HG03159 (cell line): Measurements from ENCODE around the gene MRPL43.
"Not testable (repeated sequence)": the region's sequence is repeated elsewhere in the genome, so short reads cannot be mapped to it uniquely, and the experiment has no call there.

Experiments used
- ATAC-seq: cut with Tn5 transposase; IDR thresholded peaks from one replicate; pipeline ENCODE4 v1.9.1; 2021; ENCODE audit warnings: mild to moderate bottlenecking, moderate library complexity; ENCODE audit not compliant: unreplicated experiment

Gene MRPL43

DNA sequence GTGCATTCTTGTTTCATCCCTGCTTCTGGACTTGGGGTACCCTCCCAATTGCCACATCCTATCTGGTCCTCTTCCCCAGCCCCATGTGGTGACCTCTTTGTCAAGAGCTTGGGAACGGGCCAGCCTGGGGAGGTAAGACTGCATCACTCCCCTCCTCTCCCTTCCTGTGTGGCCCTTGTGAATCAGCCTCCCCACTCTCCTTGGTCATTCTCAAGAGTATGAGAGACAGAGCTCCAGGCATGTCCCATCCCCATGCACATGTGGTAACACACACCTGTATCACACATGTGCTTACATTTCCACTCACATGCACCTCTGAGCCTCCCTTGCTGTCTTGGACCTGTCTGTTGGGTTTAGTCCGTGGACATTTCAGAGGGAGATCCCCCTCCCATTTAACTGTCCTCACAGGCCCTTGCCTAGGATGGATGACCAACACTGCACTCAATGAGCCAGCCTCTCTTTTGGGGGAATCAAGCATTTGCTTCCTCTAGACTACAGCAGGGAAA lies 2.6 kb downstream of the MRPL43 start:
- no peak for ATAC-seq

DNA sequence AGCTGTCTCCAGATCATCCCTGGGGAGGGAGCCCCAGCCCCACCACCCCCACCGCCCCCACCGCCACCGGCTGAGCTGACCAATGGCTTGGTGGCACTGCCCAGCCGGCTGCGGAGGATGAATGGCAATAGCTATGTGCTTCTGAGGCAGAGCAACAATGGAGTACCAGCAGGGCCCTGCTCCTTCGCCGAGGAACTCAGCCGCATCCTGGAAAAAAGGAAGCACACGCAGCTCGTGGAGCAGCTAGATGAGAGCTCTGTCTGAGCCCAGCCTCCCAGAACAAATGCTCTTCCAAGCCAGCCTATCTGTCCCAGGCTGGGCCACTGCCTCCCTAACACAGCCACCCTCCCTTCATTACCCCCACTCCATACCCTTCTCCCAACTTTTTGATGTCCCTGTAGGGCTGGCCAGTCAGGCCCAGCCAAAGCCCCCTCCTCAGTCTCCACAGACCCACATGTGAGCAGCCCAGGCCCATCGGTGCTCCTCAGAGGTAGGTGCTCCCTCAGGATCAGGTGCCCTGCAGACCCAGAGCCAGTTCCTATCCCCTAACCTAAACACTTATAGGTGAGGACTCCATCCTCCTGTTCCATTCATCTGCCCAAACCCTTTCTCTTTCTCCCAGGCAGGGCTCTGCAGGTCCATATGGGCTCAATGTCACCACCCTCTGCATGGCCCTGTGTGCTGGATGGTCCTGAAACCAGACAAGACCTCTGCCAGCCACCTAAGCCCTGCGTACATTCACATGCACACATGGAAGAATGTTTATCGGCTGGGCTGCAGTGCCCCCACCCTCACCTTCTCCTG lies 3.2 kb downstream of the MRPL43 start:
- no peak for ATAC-seq

DNA sequence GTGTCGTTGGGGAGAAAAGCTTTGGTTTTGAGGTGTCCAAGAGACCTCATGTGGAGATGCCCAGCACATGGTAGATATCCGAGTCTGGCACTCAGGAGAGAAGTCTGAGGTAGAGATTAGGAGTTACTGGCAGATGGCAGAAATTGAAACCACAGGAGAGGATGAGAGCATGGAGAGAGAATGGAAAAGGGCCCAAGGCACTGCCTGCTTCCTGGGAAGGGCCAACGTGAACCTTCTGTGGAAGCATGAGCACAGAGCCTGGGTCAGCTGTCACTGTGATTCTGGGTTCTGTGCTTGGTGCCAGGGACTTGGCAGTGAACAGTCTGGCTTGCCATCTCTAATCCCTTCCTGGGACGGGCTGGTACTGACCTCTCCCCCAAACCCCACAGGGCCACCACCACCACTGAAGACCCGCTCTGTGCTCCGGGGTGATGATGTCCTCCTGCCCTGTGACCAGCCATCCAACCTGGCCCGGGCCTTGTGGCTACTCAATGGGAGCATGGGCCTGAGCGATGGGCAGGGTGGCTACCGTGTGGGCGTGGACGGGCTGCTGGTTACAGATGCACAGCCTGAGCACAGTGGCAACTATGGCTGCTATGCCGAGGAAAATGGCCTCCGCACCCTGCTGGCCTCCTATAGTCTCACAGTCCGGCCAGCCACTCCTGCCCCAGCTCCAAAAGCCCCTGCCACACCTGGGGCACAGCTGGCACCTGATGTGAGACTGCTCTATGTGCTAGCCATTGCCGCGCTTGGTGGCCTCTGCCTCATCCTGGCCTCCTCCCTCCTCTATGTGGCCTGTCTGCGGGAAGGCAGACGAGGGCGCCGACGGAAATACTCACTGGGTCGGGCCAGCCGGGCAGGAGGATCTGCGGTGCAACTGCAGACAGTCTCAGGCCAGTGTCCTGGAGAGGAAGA lies 4.1 kb downstream of the MRPL43 start:
- ATAC-seq, result no peak

DNA sequence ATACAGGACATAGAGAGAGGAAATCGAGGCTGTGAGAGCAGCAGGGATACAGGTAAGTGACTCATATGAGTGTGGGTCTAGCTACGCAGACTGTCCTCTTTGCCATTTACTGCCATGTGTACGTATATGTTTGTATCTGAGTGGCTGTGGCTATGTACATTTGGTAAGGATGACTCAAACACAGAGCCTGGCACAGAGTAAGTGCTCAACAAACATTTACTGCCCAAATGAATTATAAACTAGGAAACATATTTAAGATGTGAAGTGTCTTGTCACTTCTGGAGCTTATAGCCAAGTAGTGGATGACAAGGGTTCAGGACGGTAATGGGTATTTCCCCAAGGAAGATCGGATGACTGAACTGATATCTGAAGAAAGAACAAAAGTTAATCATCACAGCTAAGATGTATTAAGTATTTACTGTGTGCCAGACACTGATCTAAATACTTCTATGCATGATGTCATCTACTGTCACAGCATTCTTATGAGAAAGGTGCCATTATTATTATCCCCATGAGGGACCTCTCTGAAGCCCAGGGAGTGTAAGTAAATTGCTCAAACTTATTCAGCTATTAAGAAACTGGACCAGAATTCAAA lies 6.0 kb downstream of the MRPL43 start:
- no peak for ATAC-seq

DNA sequence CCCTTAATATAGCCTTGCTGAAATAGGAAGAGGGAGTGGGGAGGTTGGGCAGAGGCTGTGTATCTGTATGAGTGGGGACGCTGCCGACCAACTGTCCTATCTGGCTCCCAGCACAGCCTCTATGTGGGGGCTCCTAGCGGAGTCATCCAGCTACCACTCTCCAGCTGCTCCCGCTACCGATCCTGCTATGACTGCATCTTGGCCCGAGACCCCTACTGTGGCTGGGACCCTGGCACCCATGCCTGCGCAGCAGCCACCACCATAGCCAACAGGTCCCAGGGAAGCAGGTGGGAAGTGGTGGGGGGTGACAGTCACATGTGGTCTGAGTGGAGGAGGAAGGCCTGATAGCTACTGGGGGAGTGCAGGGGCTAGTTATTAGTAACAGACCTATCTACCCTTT lies 6.6 kb downstream of the MRPL43 start:
- ATAC-seq, result no peak

DNA sequence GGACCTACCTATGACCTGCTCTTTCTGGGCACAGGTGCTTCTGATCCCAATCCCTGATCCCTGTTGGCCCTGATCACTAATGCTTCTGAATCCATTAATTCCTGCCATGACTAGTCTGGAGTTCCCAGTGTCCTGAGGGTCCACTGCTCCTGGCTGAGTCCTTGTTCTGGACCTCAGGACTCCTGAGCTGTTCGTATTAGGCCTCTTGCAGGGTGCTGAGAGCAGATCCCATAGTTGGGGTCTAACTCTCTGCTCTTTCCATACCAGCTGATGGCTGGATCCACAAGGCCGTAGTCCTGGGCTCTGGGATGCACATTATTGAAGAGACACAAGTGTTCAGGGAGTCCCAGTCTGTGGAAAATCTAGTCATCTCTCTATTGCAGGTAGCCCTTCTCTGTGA lies 7.0 kb downstream of the MRPL43 start:
- ATAC-seq, result no peak

DNA sequence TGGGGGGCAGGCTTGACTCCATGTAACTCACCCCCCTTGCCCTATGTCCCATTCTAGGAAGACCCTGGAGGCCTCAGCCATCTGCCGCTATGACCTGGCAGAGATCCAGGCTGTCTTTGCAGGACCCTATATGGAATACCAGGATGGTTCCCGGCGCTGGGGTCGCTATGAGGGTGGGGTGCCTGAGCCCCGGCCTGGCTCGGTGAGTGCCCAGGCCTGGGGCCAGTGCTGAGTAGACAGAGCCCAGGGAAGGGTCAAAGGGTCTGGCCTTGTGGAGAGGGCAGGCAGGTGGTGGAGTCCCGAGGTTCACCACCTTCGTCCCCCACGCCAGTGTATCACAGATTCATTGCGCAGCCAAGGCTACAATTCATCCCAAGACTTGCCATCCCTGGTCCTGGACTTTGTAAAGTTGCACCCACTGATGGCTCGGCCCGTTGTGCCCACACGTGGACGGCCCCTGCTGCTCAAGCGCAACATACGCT lies 7.5 kb downstream of the MRPL43 start:
- ATAC-seq, result no peak

DNA sequence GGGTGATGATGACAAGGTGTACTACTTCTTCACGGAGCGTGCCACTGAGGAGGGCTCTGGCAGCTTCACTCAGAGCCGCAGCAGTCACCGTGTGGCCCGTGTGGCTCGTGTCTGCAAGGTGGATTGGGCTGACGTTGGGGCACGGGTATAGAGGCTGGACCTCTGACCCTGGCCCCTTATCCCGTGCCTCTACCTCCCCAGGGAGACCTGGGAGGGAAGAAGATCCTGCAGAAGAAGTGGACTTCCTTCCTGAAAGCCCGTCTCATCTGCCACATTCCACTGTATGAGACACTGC lies 8.4 kb downstream of the MRPL43 start:
- no peak for ATAC-seq

DNA sequence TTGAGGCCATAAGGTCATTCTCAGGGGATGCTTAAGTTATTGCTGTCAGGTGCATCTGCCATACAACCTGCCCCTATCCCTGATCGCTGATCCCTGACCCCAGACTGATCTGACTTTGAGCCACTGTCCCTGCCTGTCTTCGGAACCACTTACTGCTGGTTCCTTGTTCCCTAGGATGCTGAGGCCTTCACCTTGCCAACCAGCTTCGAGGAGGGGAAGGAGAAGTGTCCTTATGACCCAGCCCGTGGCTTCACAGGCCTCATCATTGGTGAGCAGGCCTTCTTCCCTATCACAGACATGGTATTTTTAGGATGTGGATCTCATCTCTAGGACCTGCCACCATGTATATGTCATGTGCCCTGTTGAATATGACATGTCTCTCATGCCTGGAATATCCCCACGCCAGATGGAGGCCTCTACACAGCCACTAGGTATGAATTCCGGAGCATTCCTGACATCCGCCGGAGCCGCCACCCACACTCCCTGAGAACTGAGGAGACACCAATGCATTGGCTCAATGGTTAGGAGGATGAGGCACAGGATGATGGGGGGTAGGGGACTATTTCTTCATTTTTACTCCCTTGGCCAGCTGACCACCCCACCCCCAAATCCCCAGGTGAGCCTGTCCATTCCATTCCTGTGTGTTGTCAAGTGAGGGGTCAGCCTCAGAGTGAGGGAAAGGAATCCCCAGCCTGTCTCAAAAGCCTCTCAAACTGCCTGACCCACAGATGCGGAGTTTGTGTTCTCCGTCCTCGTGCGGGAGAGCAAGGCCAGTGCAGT lies 9.0 kb downstream of the MRPL43 start:
- ATAC-seq, result no peak

DNA sequence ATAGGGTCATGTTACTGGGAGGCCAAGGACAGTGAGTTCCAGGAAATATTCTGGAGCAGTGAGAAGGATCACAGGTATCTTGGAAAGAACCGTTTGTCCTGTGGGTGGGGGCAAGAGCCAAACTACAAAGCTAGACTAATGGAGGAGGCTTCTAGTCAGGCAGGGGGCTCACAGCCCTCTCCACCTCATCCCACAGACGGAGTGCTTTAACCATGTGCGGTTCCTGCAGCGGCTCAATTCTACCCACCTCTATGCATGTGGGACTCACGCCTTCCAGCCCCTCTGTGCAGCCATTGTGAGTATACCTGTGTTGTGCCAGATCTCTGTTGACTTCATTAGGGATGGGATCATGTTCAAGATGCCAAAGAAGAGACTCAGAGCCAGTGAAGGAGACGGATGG lies 9.9 kb downstream of the MRPL43 start:
- ATAC-seq, result no peak

DNA sequence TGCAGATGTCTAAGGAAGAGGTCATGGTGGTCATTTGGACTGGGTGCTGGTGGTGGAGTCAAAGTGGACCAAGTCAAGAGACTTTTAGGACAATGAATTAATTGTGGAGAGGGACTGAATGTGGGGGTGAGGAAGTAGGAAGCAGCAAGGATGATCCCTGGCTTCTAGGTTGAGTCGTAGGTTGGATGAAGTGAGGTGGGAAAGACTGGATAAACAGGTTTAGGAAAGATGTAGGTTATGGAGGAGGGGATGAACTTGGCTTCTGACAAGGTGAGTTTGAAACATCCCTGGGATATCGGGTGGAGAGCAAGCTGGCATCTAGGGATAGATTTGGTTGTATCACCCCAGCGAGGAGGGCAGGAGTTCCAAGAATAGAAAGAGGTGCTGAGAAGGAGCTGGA lies 10.4 kb downstream of the MRPL43 start:
- no peak for ATAC-seq

DNA sequence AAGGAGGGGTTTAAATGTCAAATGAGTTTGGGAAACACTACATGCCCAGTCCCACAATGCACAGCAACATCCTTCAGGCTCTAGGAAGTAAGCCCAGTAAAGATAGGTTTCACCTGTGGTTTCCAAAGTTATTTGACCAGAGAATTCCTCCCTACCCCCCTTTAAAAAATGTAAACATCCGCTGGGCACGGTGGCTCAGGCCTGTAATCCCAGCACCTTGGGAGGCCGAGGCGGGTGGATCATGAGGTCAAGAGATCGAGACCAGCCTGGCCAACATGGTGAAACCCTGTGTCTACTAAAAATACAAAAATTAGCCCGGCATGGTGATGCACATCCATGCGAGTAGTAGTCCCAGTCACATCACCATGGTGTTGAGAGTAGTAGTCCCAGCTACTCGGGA lies 11.9 kb downstream of the MRPL43 start:
- not testable (repeated sequence) for ATAC-seq

DNA sequence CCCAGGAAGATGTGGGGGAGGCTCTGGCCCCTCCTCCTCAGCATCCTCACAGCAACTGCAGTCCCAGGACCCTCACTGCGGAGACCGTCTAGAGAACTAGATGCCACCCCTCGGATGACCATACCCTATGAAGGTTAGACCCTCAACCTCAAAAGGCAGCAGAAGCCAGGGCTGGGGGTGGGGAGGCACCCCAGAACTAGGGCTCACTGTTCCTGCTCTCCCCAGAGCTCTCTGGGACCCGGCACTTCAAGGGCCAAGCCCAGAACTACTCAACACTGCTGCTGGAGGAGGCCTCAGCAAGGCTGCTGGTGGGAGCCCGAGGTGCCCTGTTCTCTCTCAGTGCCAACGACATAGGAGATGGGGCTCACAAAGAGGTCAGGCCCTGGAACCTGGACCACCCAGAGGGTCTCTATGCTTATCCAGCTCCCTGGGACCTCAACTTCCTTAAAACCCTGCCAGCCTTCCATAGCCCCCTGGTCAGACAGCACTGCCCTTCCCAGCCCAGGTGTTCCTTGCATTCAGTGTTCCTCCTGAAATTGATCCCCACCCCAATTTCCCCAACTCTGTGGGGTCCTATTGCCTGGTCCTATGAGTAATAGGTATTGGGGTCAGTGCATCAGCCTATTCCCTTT lies 14.3 kb downstream of the MRPL43 start:
- ATAC-seq, result no peak

DNA sequence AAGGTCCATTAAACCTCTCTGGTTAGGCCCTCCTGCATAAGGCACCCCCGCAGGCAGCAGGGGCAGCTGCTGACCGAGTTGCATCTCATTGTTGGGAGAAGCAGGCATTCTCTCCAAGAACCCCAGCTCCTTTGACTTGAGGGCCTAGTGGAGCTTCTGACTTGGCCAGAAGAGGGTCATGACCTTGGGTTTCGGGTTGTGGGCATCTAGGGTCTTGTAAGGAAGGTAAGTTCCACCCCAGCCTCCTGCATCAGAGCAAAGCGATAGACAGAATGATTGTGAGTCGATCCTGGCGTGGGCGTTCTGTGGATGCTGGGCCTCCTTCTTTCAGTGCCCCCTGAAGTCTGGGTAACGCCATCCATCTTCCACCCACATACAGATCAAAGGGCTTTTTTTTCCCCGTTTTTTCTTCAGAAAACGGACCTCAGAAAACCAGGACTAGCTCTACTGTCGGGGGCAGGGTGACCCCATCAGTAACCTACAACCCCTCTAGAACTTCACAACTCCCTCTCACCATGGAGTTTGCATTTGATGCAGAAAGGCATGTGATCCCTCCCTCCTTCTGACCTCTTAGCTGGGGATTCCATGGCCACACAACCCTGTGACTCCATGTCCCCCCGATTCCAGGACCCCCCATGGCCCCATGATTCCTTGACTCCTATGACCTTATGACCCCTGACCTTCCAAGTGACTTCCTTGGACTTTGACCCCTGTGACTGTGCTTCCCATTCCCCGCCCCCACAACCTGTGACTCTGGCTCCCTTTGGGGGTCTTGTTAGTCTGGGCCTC lies 15.0 kb downstream of the MRPL43 start:
- ATAC-seq, result no peak

DNA sequence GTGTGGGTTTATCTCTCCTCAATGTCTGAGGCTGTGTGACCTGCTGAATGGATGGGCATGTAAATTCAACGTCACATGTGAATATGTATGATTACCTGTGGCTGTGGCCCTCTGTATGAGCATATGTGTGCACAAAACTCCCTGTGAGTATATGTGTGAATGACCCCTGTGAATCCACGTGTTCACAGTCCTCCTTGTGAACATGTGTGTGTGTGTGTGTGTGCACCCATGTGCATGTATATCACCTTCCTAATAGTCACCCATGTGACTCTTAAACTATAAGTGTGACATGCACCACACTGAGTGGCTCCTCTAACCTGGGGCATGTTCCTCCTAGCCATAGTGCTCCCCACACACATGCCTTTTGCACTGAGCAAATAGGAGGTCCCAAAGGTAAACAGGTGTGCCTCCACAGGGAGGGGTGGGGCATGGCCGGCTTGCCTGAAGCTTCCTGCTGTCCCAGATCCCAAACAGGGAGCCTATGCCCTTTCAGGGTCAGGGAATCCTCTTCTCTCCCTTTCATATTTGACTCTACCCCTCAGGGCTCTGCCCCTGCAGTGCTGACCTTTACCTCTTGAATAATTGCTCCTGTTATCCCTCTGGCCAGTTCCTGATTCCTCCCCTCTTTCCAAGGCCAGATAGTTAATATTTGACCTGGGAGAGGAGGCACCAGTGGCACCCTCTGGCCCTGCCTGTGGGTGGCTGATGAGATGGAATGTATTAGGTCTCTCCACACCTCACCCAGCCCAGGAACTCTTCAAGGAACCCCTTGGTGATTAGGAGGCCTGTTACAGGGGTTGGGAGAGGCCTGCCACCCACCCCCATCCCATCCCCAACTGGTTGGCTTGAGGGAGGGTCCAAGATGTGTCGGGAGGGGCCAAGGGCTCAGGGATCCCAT lies 16.1 kb downstream of the MRPL43 start:
- ATAC-seq, result no peak

DNA sequence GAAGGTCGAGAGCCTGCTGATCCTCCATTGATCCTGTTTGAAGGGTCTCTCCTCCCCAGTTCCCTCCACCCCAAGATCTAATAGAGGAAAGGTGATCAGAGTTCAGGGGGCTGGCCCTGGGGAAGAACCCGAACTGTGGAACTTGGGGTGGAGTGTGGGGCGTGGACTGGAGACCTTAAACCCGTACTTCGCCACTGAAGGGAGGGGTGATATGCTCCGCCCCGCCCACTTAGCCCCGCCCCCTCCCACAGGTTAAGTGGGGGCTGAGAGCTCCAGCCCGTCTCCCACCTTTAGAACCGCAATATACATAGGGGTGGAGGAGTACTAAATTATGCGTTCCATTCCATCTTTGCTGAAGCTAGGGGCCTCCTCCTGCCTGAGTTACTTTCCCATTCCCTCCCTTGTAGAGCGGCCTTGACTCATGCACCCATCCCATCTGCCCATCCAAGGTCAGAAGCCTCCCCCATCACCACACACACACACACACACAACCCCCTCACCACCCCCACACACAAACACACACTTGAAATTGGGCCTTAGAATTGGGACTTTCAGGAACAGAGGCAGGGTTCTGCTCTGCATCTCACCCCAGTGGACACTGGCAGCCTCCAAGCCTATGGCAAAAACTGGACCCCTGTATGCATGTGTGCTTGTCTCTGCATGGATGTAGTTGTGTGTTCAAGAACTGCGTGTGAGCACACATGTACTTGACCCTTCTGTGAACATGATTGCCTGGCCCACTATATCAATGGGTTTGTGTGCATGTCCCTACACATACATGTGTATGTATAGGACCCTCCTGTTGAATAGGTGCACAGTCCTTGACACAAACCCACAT lies 17.0 kb downstream of the MRPL43 start:
- ATAC-seq, result no peak

DNA sequence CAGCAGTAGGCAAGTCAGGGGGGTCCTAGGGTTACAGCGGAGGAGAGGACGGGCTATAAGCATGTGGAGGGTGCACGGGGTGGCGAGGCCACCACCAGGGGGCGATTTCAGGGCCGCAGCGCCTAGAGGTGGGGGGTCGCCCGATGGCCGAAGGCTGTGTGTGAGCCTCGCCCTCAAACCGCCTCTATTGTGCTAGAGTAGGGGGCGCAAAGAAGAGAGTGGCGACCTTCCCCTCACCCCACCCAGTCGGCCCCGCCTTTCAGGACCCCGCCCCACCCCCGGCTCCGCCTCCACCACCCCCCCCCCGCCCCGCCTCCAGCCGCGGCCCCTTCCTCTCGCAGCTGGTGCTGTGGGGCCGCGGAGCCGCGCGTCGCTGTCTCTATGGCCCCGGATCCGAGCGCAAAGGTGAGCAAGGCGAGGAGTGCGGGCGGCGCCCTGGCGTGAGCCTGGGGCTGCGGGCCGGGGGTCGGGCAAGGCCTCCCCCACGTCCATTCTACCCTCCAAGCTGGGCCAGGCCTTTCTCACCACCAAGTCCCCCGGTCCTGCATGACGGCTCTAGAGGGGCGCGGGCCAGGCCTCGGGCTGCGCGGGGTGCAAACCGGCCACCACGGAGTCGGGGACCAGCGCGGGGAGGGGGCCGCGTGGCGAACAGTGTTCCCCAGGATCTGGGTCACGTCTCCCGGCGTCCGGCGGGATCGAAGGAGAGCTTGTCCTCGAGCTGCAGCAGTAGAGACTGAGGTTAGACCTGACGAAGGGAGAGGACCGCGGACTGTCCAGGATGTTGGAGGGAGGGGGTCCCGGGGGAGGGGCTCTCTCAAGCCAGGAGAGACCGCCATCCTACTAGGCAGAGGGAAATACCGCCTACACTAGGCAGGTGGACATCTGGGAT lies 17.9 kb downstream of the MRPL43 start, which contains the start of gene SEMA4G:
Gene SEMA4G, plus strand, starts transcription at position 318 of the 889 bp plus-strand sequence. CDS start 3,409 bp downstream, outside the sequence.
- peak; percentile 76 for ATAC-seq
